NCI-H2107 (cell line): Measurements from ENCODE around the gene LRIG1.

Experiments used
- DNase-seq: peaks from one replicate; lab custom pipeline; 2025; lab: John Stamatoyannopoulos, UW

LRIG1 gene

GRCh38 chr3:66500576-66501482, at the start of gene LRIG1:
Gene LRIG1, minus strand, starts transcription at chr3:66501022. Its CDS starts 615 bp downstream, at chr3:66500407.
- DNase-seq = peak; percentile 55

- DNase-seq = no peak
These were observed 44.0 kb upstream of the LRIG1 start for GRCh38 chr3:66544619-66545429.

GRCh38 chr3:66542153-66542552, 41.3 kb upstream of the LRIG1 start:
- DNase-seq = no peak

- no peak for DNase-seq
These were observed 38.7 kb upstream of the LRIG1 start for GRCh38 chr3:66539466-66539989.

GRCh38 chr3:66538390-66538789, 37.6 kb upstream of the LRIG1 start:
- DNase-seq = no peak

GRCh38 chr3:66537735-66538134, 36.9 kb upstream of the LRIG1 start:
- DNase-seq = no peak

GRCh38 chr3:66536791-66537190, 36.0 kb upstream of the LRIG1 start:
- DNase-seq = no peak

- DNase-seq = no peak
These were observed 33.6 kb upstream of the LRIG1 start for GRCh38 chr3:66534304-66534845.

GRCh38 chr3:66532613-66533012, 31.8 kb upstream of the LRIG1 start:
- no peak for DNase-seq

- no peak for DNase-seq
These were observed 31.4 kb upstream of the LRIG1 start for GRCh38 chr3:66532160-66532587.

- DNase-seq = no peak
These were observed 30.4 kb upstream of the LRIG1 start for GRCh38 chr3:66531256-66531655.

GRCh38 chr3:66527246-66527645, 26.4 kb upstream of the LRIG1 start:
- no peak for DNase-seq

- DNase-seq = no peak
These were observed 24.9 kb upstream of the LRIG1 start for GRCh38 chr3:66525771-66526170.

- no peak for DNase-seq
These were observed 19.9 kb upstream of the LRIG1 start for GRCh38 chr3:66520724-66521123.

- no peak for DNase-seq
These were observed 17.8 kb upstream of the LRIG1 start for GRCh38 chr3:66518644-66519043.

- DNase-seq = no peak
These were observed 17.3 kb upstream of the LRIG1 start for GRCh38 chr3:66518126-66518525.

- no peak for DNase-seq
These were observed 16.4 kb upstream of the LRIG1 start for GRCh38 chr3:66517241-66517640.

- no peak for DNase-seq
These were observed 7.6 kb upstream of the LRIG1 start for GRCh38 chr3:66508461-66508860.

GRCh38 chr3:66507423-66508260, 6.8 kb upstream of the LRIG1 start:
- DNase-seq = no peak

GRCh38 chr3:66506154-66506553, 5.3 kb upstream of the LRIG1 start:
- no peak for DNase-seq

GRCh38 chr3:66504850-66505641, 4.2 kb upstream of the LRIG1 start:
- DNase-seq = no peak
